NT2/D1 (cell line): Measurements from ENCODE around the gene ARL8A.

Experiments
- SUZ12 ChIP-seq: IDR thresholded peaks from 2 replicates; pipeline ENCODE4 v1.6.1; 2011; ENCODE audit not compliant: insufficient read length, insufficient read depth; ENCODE audit errors: extremely low read depth
- ZNF274 ChIP-seq: IDR thresholded peaks from 2 replicates; pipeline ENCODE4 v1.6.1; 2011; ENCODE audit warnings: mild to moderate bottlenecking, low read depth, low read length

DNA sequence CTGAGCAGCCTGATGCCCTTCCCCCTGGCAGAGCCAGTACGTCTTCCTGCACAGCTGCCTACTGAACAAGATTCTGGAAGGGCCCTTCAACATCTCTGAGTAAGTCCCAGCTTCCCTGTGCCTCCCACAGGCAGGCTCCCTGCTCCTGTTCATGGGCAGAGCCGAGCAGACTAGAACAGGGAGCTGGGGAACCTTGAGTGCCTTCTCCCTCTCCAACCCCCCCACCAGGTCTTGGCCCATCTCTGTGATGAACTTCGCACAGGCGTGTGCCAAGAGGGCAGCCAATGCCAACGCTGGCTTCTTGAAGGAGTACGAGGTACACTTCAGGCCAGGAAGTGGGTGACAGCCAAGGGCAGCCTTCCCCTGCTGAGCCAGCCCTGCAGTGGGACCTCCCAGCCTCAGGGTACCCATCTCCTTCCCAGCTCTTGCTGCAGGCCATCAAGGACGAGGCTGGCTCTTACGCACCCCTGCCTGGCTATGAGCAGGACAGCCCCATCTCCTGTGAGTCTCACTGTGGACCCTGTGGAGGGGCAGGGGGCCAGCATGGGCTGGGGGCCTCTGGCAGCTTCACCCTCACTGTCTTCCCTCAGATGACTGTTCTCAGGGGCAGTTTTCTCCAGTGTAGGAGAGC, 42.6 kb upstream of the ARL8A start:
- TF ChIP-seq SUZ12 (no peak), ZNF274 (no peak)
